Dermis microvascular lymphatic vessel endothelial cell (primary cell): ENCODE measurements around the gene C2orf49. TPM values are rescaled to one million over a fixed set of nuclear protein-coding genes. Genes with fewer than 3 reads are reported as not detected.

Source experiments
- DNase-seq, 2 donors: peaks; one replicate each; pipeline versions ENCODE4 v3.0.0 to v3.0.0-alpha.2; 2010; ENCODE audit warnings: low read depth in 2 of 2
- total RNA-seq: library from RNA; depleted of rRNA; stranded (reverse); fragments of >200 nt; gene quantifications from 2 replicates; pipeline ENCODE4 v1.2.1, GENCODE V29; 2014

The C2orf49 gene
- total RNA-seq, result 10.3 and 10.6 TPM in 2 replicates

GRCh38 chr2:105337122-105338019, at the start of gene C2orf49:
Gene C2orf49 (plus strand): TSS chr2:105337540. CDS start chr2:105337588, 48 bp downstream.
- peak; percentile 80 to 87 for DNase-seq

GRCh38 chr2:105287692-105288091, 49.6 kb upstream of the C2orf49 start:
- DNase-seq, result peak; percentile 31 to 67

- DNase-seq, result no peak
Observed at GRCh38 chr2:105288133-105288532, 49.2 kb upstream of the C2orf49 start.

- no peak for DNase-seq
Observed at GRCh38 chr2:105290981-105291660, 46.2 kb upstream of the C2orf49 start.

- DNase-seq, result no peak
Observed at GRCh38 chr2:105291981-105292380, 45.4 kb upstream of the C2orf49 start.

GRCh38 chr2:105294046-105294445, 43.3 kb upstream of the C2orf49 start:
- no peak for DNase-seq

GRCh38 chr2:105294844-105295481, 42.4 kb upstream of the C2orf49 start:
- DNase-seq, result peak; percentile 21 to 72

- DNase-seq, result no peak
Observed at GRCh38 chr2:105296017-105296611, 41.2 kb upstream of the C2orf49 start.

- DNase-seq, result no peak
Observed at GRCh38 chr2:105297216-105297615, 40.1 kb upstream of the C2orf49 start.

- no peak for DNase-seq
Observed at GRCh38 chr2:105298017-105298416, 39.3 kb upstream of the C2orf49 start.

GRCh38 chr2:105299290-105299689, 38.0 kb upstream of the C2orf49 start:
- DNase-seq, result no peak

GRCh38 chr2:105301646-105302045, 35.7 kb upstream of the C2orf49 start:
- no peak for DNase-seq

- no peak for DNase-seq
Observed at GRCh38 chr2:105307146-105307545, 30.2 kb upstream of the C2orf49 start.

GRCh38 chr2:105307550-105307949, 29.8 kb upstream of the C2orf49 start:
- no peak for DNase-seq

GRCh38 chr2:105307962-105308361, 29.4 kb upstream of the C2orf49 start:
- DNase-seq, result no peak

GRCh38 chr2:105308382-105309146, 28.8 kb upstream of the C2orf49 start:
- DNase-seq, result no peak

- DNase-seq, result no peak
Observed at GRCh38 chr2:105309147-105309545, 28.2 kb upstream of the C2orf49 start.

GRCh38 chr2:105313877-105314276, 23.5 kb upstream of the C2orf49 start:
- DNase-seq, result no peak

GRCh38 chr2:105315314-105315713, 22.0 kb upstream of the C2orf49 start:
- no peak for DNase-seq

- peak in 1 of 2 donors; percentile 64 for DNase-seq
Observed at GRCh38 chr2:105317937-105318336, 19.4 kb upstream of the C2orf49 start.

- DNase-seq, result no peak
Observed at GRCh38 chr2:105320651-105321215, 16.6 kb upstream of the C2orf49 start.
